Measurements from ENCODE around the gene HSDL1.

The HSDL1 gene

GRCh38 chr16:84150926-84151325 lies 5.9 kb upstream of the HSDL1 start:
- DNase-seq (ENCODE audit: low read depth), result no peak
- TF ChIP-seq CTCF (conservative IDR thresholded peaks at IDR 0.05; ENCODE audit: low read depth, low read length), result no peak
- no peak overlapping the region for H3K4me3 ChIP-seq (ENCODE audit: low read depth, low read length)

DNA sequence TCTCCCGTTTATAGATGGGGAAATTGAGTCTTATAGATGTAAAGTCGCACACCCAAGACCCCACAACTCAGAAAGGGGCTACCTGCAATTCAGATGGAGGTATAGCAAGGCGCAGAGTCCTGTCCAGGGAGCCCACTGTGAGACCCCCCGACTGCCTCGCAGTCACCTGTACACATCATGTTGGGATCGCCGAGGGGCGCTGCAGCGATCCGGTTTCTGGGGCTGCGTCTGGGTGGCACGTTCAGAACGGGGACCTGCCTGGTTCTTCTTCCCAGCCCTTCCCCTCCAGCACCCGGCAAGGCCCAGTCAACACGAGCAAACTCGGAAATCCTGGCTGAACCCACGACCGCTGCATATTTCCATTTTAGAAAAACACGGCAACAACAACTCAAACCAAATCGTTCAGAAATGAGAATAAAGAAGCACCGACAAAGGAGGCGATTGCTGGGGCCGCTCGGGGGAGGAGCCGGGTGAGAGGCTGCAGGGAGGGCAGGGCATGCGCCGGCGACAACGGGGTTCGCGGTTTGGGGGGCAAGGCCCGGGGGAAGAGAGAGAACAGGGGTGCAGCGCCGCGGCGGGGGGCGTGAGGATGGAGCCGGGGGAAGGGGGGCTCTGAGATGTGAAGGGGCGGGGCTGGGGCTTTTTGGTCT lies 643 bp downstream of the HSDL1 start:
- peak; percentile 35 for TF ChIP-seq CTCF (conservative IDR thresholded peaks at IDR 0.05; ENCODE audit: low read depth, low read length)
- peak overlapping the region; percentile 89 for H3K4me3 ChIP-seq (ENCODE audit: low read depth, low read length)
- DNase-seq (ENCODE audit: low read depth), result peak; percentile 24

- peak overlapping the region; percentile 89 for H3K4me3 ChIP-seq (ENCODE audit: low read depth, low read length)
- no peak for TF ChIP-seq CTCF (conservative IDR thresholded peaks at IDR 0.05; ENCODE audit: low read depth, low read length)
- no peak for DNase-seq (ENCODE audit: low read depth)
These were observed 1.2 kb downstream of the HSDL1 start for GRCh38 chr16:84143784-84144199.

DNA sequence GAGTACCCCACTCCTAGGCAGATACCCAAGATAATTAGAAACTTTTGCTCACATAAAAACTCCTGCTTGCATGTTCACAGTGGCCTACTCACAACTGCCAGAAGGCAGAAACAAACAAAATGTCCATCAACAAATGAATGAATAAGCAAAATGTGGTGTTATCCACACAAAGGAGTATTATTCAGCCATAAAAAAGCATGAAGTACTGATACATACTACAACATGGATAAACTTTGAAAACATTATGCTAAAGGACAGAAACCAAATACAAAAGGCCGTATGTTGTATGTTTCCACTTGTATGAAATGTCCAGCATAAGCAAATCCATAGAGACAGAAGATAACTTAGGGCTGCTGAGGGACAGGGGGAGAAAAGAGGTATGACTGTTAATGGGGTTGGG lies 1.9 kb downstream of the HSDL1 start:
- no peak overlapping the region for H3K4me3 ChIP-seq (ENCODE audit: low read depth, low read length)
- TF ChIP-seq CTCF (conservative IDR thresholded peaks at IDR 0.05; ENCODE audit: low read depth, low read length), result no peak
- no peak for DNase-seq (ENCODE audit: low read depth)

GRCh38 chr16:84141143-84141670 lies 3.8 kb downstream of the HSDL1 start:
- no peak overlapping the region for H3K4me3 ChIP-seq (ENCODE audit: low read depth, low read length)
- TF ChIP-seq CTCF (conservative IDR thresholded peaks at IDR 0.05; ENCODE audit: low read depth, low read length), result peak; percentile 26
- DNase-seq (ENCODE audit: low read depth), result no peak

GRCh38 chr16:84139628-84140258 lies 5.2 kb downstream of the HSDL1 start:
- no peak for TF ChIP-seq CTCF (conservative IDR thresholded peaks at IDR 0.05; ENCODE audit: low read depth, low read length)
- H3K4me3 ChIP-seq (ENCODE audit: low read depth, low read length), result no peak overlapping the region

More at GRCh38 chr16:84139628-84140258, 5.2 kb downstream of the HSDL1 start:
- DNase-seq (ENCODE audit: low read depth), result no peak

All from choroid plexus epithelial cell (primary cell).